Measurements from ENCODE around the gene SLC25A23.
"Not testable (repeated sequence)": the region's sequence is repeated elsewhere in the genome, so short reads cannot be mapped to it uniquely, and the experiment has no call there.

Gene SLC25A23

GRCh38 chr19:6459262-6460098, at the start of gene SLC25A23:
TSS of gene SLC25A23 (minus strand) at chr19:6459792. CDS start at chr19:6459628, 164 bp downstream.
- Histone ChIP-seq H3K27ac (ENCODE audit: low read depth, low read length) (peak within 1 kb of the TSS; percentile 77), H3K4me3 (ENCODE audit: low read length) (peak within 1 kb of the TSS; percentile 92), H3K27me3 (ENCODE audit: control insufficient read depth, insufficient read depth, low read length) (peaks cover 4% of the 10 kb centered on the region), H3K9ac (ENCODE audit: low read length) (peak within 1 kb of the TSS; percentile 62), H3K36me3 (ENCODE audit: control insufficient read depth, insufficient read depth, low read length) (peaks cover 9% of the 10 kb centered on the region), H3K4me1 (ENCODE audit: control insufficient read depth, insufficient read depth, low read length) (peaks cover 7% of the 10 kb centered on the region)

GRCh38 chr19:6508028-6508771, 48.6 kb upstream of the SLC25A23 start:
- not testable (repeated sequence) for H3K27ac ChIP-seq (ENCODE audit: low read depth, low read length); H3K9ac ChIP-seq (ENCODE audit: low read length)

GRCh38 chr19:6503407-6504201, 44.0 kb upstream of the SLC25A23 start:
- Histone ChIP-seq H3K36me3 (ENCODE audit: control insufficient read depth, insufficient read depth, low read length) (no peaks in the 10 kb centered on the region), H3K27ac (ENCODE audit: low read depth, low read length) (no peak overlapping the region), H3K27me3 (ENCODE audit: control insufficient read depth, insufficient read depth, low read length) (peaks cover 16% of the 10 kb centered on the region), H3K9ac (ENCODE audit: low read length) (no peak overlapping the region), H3K4me1 (ENCODE audit: control insufficient read depth, insufficient read depth, low read length) (no peaks in the 10 kb centered on the region), H3K4me3 (ENCODE audit: low read length) (no peak overlapping the region)

More at GRCh38 chr19:6508028-6508771, 48.6 kb upstream of the SLC25A23 start:
- not testable (repeated sequence) for H3K27me3 ChIP-seq (ENCODE audit: control insufficient read depth, insufficient read depth, low read length); H3K36me3 ChIP-seq (ENCODE audit: control insufficient read depth, insufficient read depth, low read length); H3K4me3 ChIP-seq (ENCODE audit: low read length); H3K4me1 ChIP-seq (ENCODE audit: control insufficient read depth, insufficient read depth, low read length)

GRCh38 chr19:6501740-6502648, 42.4 kb upstream of the SLC25A23 start, which contains the start of gene TUBB4A:
TSS of gene TUBB4A (minus strand) at chr19:6502309. CDS start at chr19:6502212, 97 bp downstream.
- no peaks in the 10 kb centered on the region for H3K36me3 ChIP-seq (ENCODE audit: control insufficient read depth, insufficient read depth, low read length)
- H3K27me3 ChIP-seq (ENCODE audit: control insufficient read depth, insufficient read depth, low read length): peaks cover 16% of the 10 kb centered on the region
- H3K27ac ChIP-seq (ENCODE audit: low read depth, low read length): no peak within 1 kb of the TSS
- no peak within 1 kb of the TSS for H3K9ac ChIP-seq (ENCODE audit: low read length)
- peak within 1 kb of the TSS; percentile 27 for H3K4me3 ChIP-seq (ENCODE audit: low read length)
- H3K4me1 ChIP-seq (ENCODE audit: control insufficient read depth, insufficient read depth, low read length): no peaks in the 10 kb centered on the region

GRCh38 chr19:6500837-6501739, 41.5 kb upstream of the SLC25A23 start:
- H3K9ac ChIP-seq (ENCODE audit: low read length): no peak overlapping the region
- no peaks in the 10 kb centered on the region for H3K4me1 ChIP-seq (ENCODE audit: control insufficient read depth, insufficient read depth, low read length)
- H3K4me3 ChIP-seq (ENCODE audit: low read length): no peak overlapping the region
- H3K27ac ChIP-seq (ENCODE audit: low read depth, low read length): no peak overlapping the region
- H3K36me3 ChIP-seq (ENCODE audit: control insufficient read depth, insufficient read depth, low read length): no peaks in the 10 kb centered on the region
- H3K27me3 ChIP-seq (ENCODE audit: control insufficient read depth, insufficient read depth, low read length): peaks cover 16% of the 10 kb centered on the region

GRCh38 chr19:6499052-6499790, 39.6 kb upstream of the SLC25A23 start:
- Histone ChIP-seq H3K4me1 (ENCODE audit: control insufficient read depth, insufficient read depth, low read length) (no peaks in the 10 kb centered on the region), H3K36me3 (ENCODE audit: control insufficient read depth, insufficient read depth, low read length) (no peaks in the 10 kb centered on the region), H3K27ac (ENCODE audit: low read depth, low read length) (no peak overlapping the region), H3K4me3 (ENCODE audit: low read length) (no peak overlapping the region), H3K27me3 (ENCODE audit: control insufficient read depth, insufficient read depth, low read length) (peaks cover 16% of the 10 kb centered on the region), H3K9ac (ENCODE audit: low read length) (no peak overlapping the region)

GRCh38 chr19:6498294-6499036, 38.9 kb upstream of the SLC25A23 start:
- H3K4me3 ChIP-seq (ENCODE audit: low read length): no peak overlapping the region
- H3K9ac ChIP-seq (ENCODE audit: low read length): no peak overlapping the region
- H3K36me3 ChIP-seq (ENCODE audit: control insufficient read depth, insufficient read depth, low read length): no peaks in the 10 kb centered on the region
- H3K27me3 ChIP-seq (ENCODE audit: control insufficient read depth, insufficient read depth, low read length): peaks cover 16% of the 10 kb centered on the region
- no peak overlapping the region for H3K27ac ChIP-seq (ENCODE audit: low read depth, low read length)
- H3K4me1 ChIP-seq (ENCODE audit: control insufficient read depth, insufficient read depth, low read length): no peaks in the 10 kb centered on the region

GRCh38 chr19:6495947-6496346, 36.4 kb upstream of the SLC25A23 start:
- Histone ChIP-seq H3K36me3 (ENCODE audit: control insufficient read depth, insufficient read depth, low read length) (no peaks in the 10 kb centered on the region), H3K4me1 (ENCODE audit: control insufficient read depth, insufficient read depth, low read length) (no peaks in the 10 kb centered on the region), H3K27me3 (ENCODE audit: control insufficient read depth, insufficient read depth, low read length) (peaks cover 8% of the 10 kb centered on the region), H3K27ac (ENCODE audit: low read depth, low read length) (no peak overlapping the region), H3K4me3 (ENCODE audit: low read length) (no peak overlapping the region), H3K9ac (ENCODE audit: low read length) (no peak overlapping the region)

- no peaks in the 10 kb centered on the region for H3K4me1 ChIP-seq (ENCODE audit: control insufficient read depth, insufficient read depth, low read length)
- H3K27ac ChIP-seq (ENCODE audit: low read depth, low read length): no peak overlapping the region
- H3K27me3 ChIP-seq (ENCODE audit: control insufficient read depth, insufficient read depth, low read length): no peaks in the 10 kb centered on the region
- no peak overlapping the region for H3K9ac ChIP-seq (ENCODE audit: low read length)
- no peak overlapping the region for H3K4me3 ChIP-seq (ENCODE audit: low read length)
- H3K36me3 ChIP-seq (ENCODE audit: control insufficient read depth, insufficient read depth, low read length): no peaks in the 10 kb centered on the region
Observed at GRCh38 chr19:6494438-6495036, 34.9 kb upstream of the SLC25A23 start.
